MCF 10A (cell line): ENCODE data around the gene CEP19. TPM values are rescaled to one million over a fixed set of nuclear protein-coding genes. Genes with fewer than 3 reads are reported as not detected.
A peak's percentile ranks its signal among the peaks of the same experiment; 100 is the strongest.
"Not testable (repeated sequence)": the region's sequence is repeated elsewhere in the genome, so short reads cannot be mapped to it uniquely, and the experiment has no call there.

Experiments
- BruUV-seq: library from RNA; stranded (reverse); fragments of 400-500 nt; replicated peaks from 2 replicates; lab custom pipeline; 2021; lab: Mats Ljungman, UMichigan
- CTCF ChIA-PET: fragments of 300-600 bp; sonication (Branson Sonifier 250); formaldehyde crosslinking; extraction: SDS; loops from one replicate; lab custom pipeline; 2021; ENCODE audit warnings: antibody characterized with exemption, inconsistent platforms; lab: Yijun Ruan, JAX
- POLR2A ChIA-PET: fragments of 300-600, 350-650 bp; sonication (Branson Sonifier 250); formaldehyde crosslinking; extraction: SDS; loops from one replicate; lab custom pipeline; 2020; ENCODE audit warnings: antibody characterized with exemption, inconsistent platforms; lab: Yijun Ruan, JAX
- DNase-seq: peaks from one replicate; pipeline ENCODE4 v3.0.0-alpha.2; 2018; ENCODE audit not compliant: unreplicated experiment
- H3K27ac Mint-ChIP-seq: one replicate; pipeline ENCODE4 v1.8.0; 2022; ENCODE audit warnings: mild to moderate bottlenecking, low read depth, mixed read lengths; ENCODE audit not compliant: unreplicated experiment
- H3K27me3 Mint-ChIP-seq: one replicate; pipeline ENCODE4 v1.8.0; 2022; ENCODE audit warnings: mixed read lengths; ENCODE audit not compliant: insufficient read depth, unreplicated experiment
- H3K36me3 Mint-ChIP-seq: one replicate; pipeline ENCODE4 v1.8.0; 2022; ENCODE audit warnings: mild to moderate bottlenecking, moderate library complexity, mixed read lengths; ENCODE audit not compliant: insufficient read depth, unreplicated experiment
- H3K4me1 Mint-ChIP-seq: one replicate; pipeline ENCODE4 v1.8.0; 2022; ENCODE audit warnings: mixed read lengths; ENCODE audit not compliant: insufficient read depth, unreplicated experiment
- H3K4me3 Mint-ChIP-seq: one replicate; pipeline ENCODE4 v1.8.0; 2022; ENCODE audit warnings: mild to moderate bottlenecking, moderate library complexity, mixed read lengths; ENCODE audit not compliant: unreplicated experiment
- H3K9me3 Mint-ChIP-seq: one replicate; pipeline ENCODE4 v1.8.0; 2022; ENCODE audit warnings: mixed read lengths; ENCODE audit not compliant: unreplicated experiment
- CTCF ChIP-seq: fragments of 200-600 bp; IDR thresholded peaks from one replicate; pipeline ENCODE4 v1.8.0; 2022; ENCODE audit warnings: antibody characterized with exemption, mild to moderate bottlenecking; ENCODE audit not compliant: unreplicated experiment
- intact Hi-C: fragments of 100-400 bp; cut with micrococcal nuclease; formaldehyde crosslinking; loops from 2 replicates; pipeline ENCODE4 v1.14.1; 2022
- total RNA-seq: library from RNA; stranded (reverse); gene quantifications from 2 replicates; pipeline ENCODE4 v1.2.3, GENCODE V29; 2022

CEP19 gene
- total RNA-seq, 1 experiment from 2014 or later = 1.8 TPM

GRCh38 chr3:196721097-196721496, 9.0 kb upstream of the CEP19 start:
- Mint-ChIP-seq H3K27ac (no peak overlapping the region), H3K36me3 (peaks cover 45% of the 10 kb centered on the region), H3K27me3 (no peaks in the 10 kb centered on the region), H3K4me1 (peaks cover under 1% of the 10 kb centered on the region), H3K9me3 (peaks cover 9% of the 10 kb centered on the region), H3K4me3 (no peak overlapping the region)
- ChIA-PET CTCF (no interaction called here), POLR2A (interaction anchor here (0.9 to 1.0 kb wide), 2 partner anchors 19 to 54 kb away, joined by 3 to 4 read pairs; partner anchors contain the start of gene PAK2)
- intact Hi-C loops = no loop called here
- no peak for TF ChIP-seq CTCF
- no peak for DNase-seq
- BruUV-seq = no TSS peak

GRCh38 chr3:196717162-196717561, 5.1 kb upstream of the CEP19 start:
- H3K36me3 Mint-ChIP-seq = peaks cover 28% of the 10 kb centered on the region
- DNase-seq, H3K27me3 Mint-ChIP-seq, H3K27ac Mint-ChIP-seq, CTCF ChIA-PET, intact Hi-C loops, H3K4me3 Mint-ChIP-seq, H3K4me1 Mint-ChIP-seq, BruUV-seq, H3K9me3 Mint-ChIP-seq: not testable (repeated sequence)
- POLR2A ChIA-PET = interaction anchor here (0.6 to 4.1 kb wide), 2 partner anchors 23 to 164 kb away, joined by 3 to 17 read pairs; partner anchors contain the start of gene PAK2

- BruUV-seq = TSS peak; percentile 67
- peak overlapping the region; percentile 66 for H3K27ac Mint-ChIP-seq
These were observed 714 bp upstream of the CEP19 start for GRCh38 chr3:196712514-196713413.

GRCh38 chr3:196708467-196708866, 3.6 kb downstream of the CEP19 start:
- H3K27ac Mint-ChIP-seq = no peak overlapping the region
- ChIA-PET CTCF (interaction anchor here (1.1 to 3.5 kb wide), 5 partner anchors 9 to 99 kb away, joined by 3 to 14 read pairs (median 3); no protein-coding TSS in a partner anchor), POLR2A (interaction anchor here (0.9 to 1.5 kb wide), 2 partner anchors 33 to 85 kb away, joined by 3 to 6 read pairs; no protein-coding TSS in a partner anchor)
- no peaks in the 10 kb centered on the region for H3K36me3 Mint-ChIP-seq
- no peaks in the 10 kb centered on the region for H3K9me3 Mint-ChIP-seq
- intact Hi-C loops = no loop called here
- no peak overlapping the region for H3K4me3 Mint-ChIP-seq
- TF ChIP-seq CTCF = no peak
- peak; percentile 82 for DNase-seq
- H3K27me3 Mint-ChIP-seq = no peaks in the 10 kb centered on the region
- no TSS peak for BruUV-seq
- peaks cover 5% of the 10 kb centered on the region for H3K4me1 Mint-ChIP-seq

More at GRCh38 chr3:196712514-196713413, 714 bp upstream of the CEP19 start:
- intact Hi-C loops = loop anchor here (1.0 kb wide), 1 partner anchor 230 kb away; the partner anchor contains the start of gene NCBP2
- POLR2A ChIA-PET = interaction anchor here (0.6 to 3.0 kb wide), 18 partner anchors 10 to 757 kb away, joined by 3 to 30 read pairs (median 4); partner anchors contain the start of genes FBXO45, NCBP2, PAK2 and SENP5
- DNase-seq = peak; percentile 51
- CTCF ChIA-PET = interaction anchor here (0.7 to 1.2 kb wide), 2 partner anchors 12 to 28 kb away, joined by 3 read pairs; no protein-coding TSS in a partner anchor
- Mint-ChIP-seq H3K27me3 (no peaks in the 10 kb centered on the region), H3K4me3 (peak overlapping the region; percentile 93), H3K9me3 (no peaks in the 10 kb centered on the region), H3K4me1 (peaks cover 5% of the 10 kb centered on the region), H3K36me3 (no peaks in the 10 kb centered on the region)
- no peak for TF ChIP-seq CTCF
